Gastroesophageal sphincter (tissue), 3 donors: ENCODE results near the gene NRAP.

Source experiments
- CTCF ChIP-seq, 4 experiments: fragments of 200-600 bp in 2 of 4; fragments of 450-650 bp in 2 of 4; sonication (generic) in 1 of 4; IDR thresholded peaks; one replicate each; pipeline ENCODE4 v1.5.1; 2017 to 2019; ENCODE audit warnings: antibody characterized with exemption in 4 of 4, mild to moderate bottlenecking in 2 of 4, moderate library complexity in 2 of 4
- POLR2AphosphoS5 ChIP-seq: sonication (generic); formaldehyde crosslinking; IDR thresholded peaks from one replicate; pipeline ENCODE4 v1.6.1; 2017; ENCODE audit warnings: antibody characterized with exemption

GRCh38 chr10:113648478-113648877 is 15.4 kb downstream of the NRAP start:
- TF ChIP-seq CTCF (IDR thresholded peaks at IDR 0.05), result no peak
- TF ChIP-seq POLR2AphosphoS5, result no peak
